ENCODE results near the gene STARD3NL. TPM values are rescaled to one million over a fixed set of nuclear protein-coding genes. Genes with fewer than 3 reads are reported as not detected.
"Not testable (repeated sequence)": the region's sequence is repeated elsewhere in the genome, so short reads cannot be mapped to it uniquely, and the experiment has no call there.

Gene STARD3NL
- total RNA-seq, 1 donor from 2014 or later, result 21.8 TPM

GRCh38 chr7:38245409-38245977 is 67.4 kb downstream of the STARD3NL start:
- DNase-seq (no peak), ATAC-seq (ENCODE audit: poor library complexity) (no peak)
- intact Hi-C loops (cut with DNase I), result no loop called here

GRCh38 chr7:38248069-38248567 is 70.1 kb downstream of the STARD3NL start:
- ATAC-seq (ENCODE audit: poor library complexity) (no peak), DNase-seq (no peak)
- intact Hi-C loops (cut with DNase I), result no loop called here

GRCh38 chr7:38249849-38250248 is 71.8 kb downstream of the STARD3NL start:
- intact Hi-C loops (cut with DNase I); ATAC-seq (ENCODE audit: poor library complexity); DNase-seq: not testable (repeated sequence)

GRCh38 chr7:38257350-38257677 is 79.3 kb downstream of the STARD3NL start:
- no peak for ATAC-seq (ENCODE audit: poor library complexity)
- intact Hi-C loops (cut with DNase I), result no loop called here
- DNase-seq, result no peak

- intact Hi-C loops (cut with DNase I); DNase-seq; ATAC-seq (ENCODE audit: poor library complexity): not testable (repeated sequence)
Observed at GRCh38 chr7:38259157-38259556, 81.1 kb downstream of the STARD3NL start.

DNA sequence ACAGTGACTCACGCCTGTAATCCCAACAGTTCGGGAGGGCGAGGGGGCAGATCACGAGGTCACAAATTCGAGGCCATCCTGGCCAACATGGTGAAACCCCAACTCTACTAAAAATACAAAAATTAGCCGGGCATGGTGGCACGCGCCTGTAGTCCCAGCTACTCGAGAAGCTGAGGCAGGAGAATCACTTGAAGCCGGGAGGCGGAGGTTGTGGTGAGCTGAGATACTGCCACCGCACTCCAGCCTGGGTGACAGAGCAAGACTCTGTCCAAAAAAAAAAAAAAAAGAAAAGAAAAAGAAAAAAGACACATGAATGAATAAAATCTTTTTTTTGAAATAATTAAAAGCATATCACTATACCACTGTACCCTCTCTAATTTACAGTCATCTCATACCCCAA is 83.6 kb downstream of the STARD3NL start:
- DNase-seq; intact Hi-C loops (cut with DNase I); ATAC-seq (ENCODE audit: poor library complexity): not testable (repeated sequence)

DNA sequence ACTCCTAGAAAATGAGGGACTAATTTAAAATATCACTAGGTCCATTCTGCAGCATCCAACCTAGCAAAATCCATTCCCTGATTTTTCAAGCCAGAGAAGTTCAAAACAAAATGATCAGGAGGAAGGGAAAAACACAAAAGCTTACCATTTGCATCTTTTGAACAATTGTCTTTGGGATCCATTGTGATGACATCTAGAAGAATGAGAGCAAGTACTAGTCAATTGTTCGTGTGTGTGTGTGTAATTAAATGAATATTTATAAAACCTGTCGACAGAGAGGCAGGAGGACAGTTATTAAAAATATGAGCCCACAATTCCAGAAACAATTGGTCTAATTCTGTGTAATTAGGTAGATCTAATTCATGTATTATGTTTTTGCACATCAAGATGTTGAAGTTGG is 84.0 kb downstream of the STARD3NL start:
- intact Hi-C loops (cut with DNase I); ATAC-seq (ENCODE audit: poor library complexity); DNase-seq: not testable (repeated sequence)

DNA sequence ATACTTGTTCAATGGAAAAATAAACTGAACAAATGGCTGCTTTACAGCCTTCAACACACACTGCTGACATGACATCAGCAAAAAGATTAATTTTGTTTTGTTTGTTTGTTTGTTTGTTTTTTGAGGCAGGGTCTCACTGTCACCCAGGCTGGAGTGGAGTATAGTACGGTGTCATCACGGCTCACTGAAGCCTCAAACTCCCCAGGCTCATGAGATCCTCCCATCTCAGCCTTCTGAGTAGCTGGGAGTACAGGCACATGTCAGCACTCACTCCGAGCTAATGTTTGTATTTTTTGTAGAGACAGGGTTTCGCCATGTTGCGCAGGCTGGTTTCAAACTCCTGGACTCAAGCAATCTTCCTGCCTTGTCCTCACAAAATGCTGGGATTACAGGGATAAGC is 84.5 kb downstream of the STARD3NL start:
- ATAC-seq (ENCODE audit: poor library complexity), result no peak
- intact Hi-C loops (cut with DNase I), result no loop called here
- no peak for DNase-seq

- ATAC-seq (ENCODE audit: poor library complexity); DNase-seq; intact Hi-C loops (cut with DNase I): not testable (repeated sequence)
Observed at GRCh38 chr7:38263274-38263673, 85.2 kb downstream of the STARD3NL start.

DNA sequence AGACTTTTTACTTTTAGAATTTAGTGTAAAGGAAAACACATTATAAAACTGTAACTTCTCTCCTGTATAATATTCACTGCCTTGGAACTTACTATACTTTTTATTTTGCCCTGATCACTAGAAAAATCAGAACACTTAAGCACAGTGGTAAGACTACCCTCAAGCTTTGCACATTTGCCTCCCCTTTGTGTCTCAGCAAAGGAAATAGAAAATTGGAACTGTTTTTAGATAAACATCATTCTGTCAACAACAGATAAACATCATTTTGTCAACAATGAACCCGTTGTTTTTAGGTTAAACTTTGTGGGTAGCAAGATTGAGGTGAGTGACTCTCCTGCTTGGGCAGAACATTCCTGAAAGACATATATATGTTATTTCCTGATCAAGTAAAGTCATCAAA is 86.6 kb downstream of the STARD3NL start:
- DNase-seq; intact Hi-C loops (cut with DNase I); ATAC-seq (ENCODE audit: poor library complexity): not testable (repeated sequence)

DNA sequence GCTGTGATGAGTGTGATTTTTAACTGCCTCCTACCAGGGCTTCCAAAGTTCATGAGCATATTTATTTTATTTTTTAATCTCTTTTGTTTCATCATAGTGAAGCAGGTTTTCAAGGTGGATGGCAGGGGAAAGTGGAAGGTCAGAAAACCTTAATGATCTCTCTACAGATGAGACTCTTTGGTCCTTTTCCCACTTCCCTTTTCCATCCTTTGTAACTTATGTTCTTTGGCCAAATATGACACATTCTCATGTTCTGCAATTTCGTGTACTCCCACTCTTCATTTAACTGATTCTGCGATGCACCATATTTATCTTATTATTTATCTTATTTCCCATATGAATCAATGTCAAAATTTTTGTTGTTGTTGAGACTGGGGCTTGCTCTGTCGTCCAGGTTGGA is 87.9 kb downstream of the STARD3NL start:
- DNase-seq; intact Hi-C loops (cut with DNase I); ATAC-seq (ENCODE audit: poor library complexity): not testable (repeated sequence)

GRCh38 chr7:38269704-38270346 is 91.8 kb downstream of the STARD3NL start:
- ATAC-seq (ENCODE audit: poor library complexity); intact Hi-C loops (cut with DNase I); DNase-seq: not testable (repeated sequence)

DNA sequence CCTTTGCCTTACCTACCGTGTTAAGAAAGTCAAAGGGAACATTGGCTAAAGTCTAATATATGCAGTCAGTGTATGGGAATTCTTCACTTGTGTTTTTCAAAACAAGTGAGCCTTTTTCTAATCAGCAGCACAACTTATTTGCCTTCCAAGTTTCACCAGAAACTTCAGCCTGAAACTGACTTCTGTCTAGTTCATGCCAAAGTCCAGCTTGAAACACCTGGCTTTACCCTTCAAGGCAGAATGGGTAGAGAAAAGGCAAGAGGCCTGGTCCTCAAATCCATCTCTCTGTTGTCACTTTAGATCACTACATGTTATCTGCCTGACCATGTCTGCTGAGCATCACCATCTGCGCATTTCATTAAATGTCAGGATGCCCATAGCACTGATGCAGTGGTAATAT is 92.4 kb downstream of the STARD3NL start:
- ATAC-seq (ENCODE audit: poor library complexity); DNase-seq; intact Hi-C loops (cut with DNase I): not testable (repeated sequence)

GRCh38 chr7:38273286-38273995 is 95.4 kb downstream of the STARD3NL start, which contains the start of gene TARP:
TARP (minus strand) TSS chr7:38273636.
- ATAC-seq (ENCODE audit: poor library complexity), result no peak
- intact Hi-C loops (cut with DNase I), result no loop called here
- DNase-seq, result no peak

DNA sequence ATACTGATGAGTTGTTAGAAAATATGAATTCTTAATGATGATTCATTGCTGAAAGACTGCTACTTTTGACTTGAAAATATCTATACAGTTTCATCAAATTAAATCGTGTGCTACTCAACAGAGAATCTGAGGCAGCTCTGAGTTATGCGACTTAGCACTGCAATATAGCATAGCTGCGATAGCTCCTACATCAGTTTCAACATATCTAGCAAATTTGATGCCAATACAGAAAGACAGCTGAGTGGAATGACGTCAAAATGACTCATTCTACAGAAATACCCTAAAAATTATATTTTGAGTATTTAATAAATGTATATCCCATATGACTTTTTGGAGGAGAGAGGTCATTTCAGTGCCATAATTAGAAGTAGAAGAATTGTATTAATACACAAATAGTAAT is 96.4 kb downstream of the STARD3NL start:
- intact Hi-C loops (cut with DNase I), result no loop called here
- no peak for ATAC-seq (ENCODE audit: poor library complexity)
- no peak for DNase-seq

DNA sequence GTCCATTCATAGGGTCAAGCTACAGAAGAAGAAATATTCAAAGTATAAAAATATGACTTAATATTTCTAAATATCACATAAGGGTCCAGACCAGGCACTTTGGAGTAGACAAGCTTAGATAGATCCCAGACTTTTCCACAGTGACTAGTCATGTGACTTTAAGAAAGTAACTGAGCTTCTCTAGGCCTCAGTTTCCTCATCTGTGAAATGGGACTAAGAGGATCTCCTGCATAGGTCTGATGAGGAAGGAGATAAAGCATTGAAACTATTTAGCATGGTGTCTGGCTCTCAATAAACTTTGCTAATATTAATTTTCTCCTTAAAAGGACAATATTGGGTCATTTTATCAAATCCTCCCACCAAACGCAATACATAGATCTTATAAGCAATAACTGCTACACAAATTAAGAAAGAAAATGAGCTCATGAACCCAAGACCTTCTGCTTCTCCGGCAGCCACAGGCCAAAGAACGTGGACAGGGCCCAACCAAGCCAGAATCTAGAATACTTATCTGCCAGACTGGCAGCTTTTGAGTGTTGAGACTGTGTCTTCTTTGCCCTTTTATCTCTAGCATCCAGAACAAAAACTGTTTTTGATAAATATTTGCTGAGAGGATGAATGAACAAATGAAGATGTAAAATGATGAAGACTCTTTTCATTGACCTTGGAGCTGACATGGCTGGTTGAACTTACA is 97.0 kb downstream of the STARD3NL start:
- DNase-seq, result no peak
- no peak for ATAC-seq (ENCODE audit: poor library complexity)
- intact Hi-C loops (cut with DNase I), result no loop called here

DNA sequence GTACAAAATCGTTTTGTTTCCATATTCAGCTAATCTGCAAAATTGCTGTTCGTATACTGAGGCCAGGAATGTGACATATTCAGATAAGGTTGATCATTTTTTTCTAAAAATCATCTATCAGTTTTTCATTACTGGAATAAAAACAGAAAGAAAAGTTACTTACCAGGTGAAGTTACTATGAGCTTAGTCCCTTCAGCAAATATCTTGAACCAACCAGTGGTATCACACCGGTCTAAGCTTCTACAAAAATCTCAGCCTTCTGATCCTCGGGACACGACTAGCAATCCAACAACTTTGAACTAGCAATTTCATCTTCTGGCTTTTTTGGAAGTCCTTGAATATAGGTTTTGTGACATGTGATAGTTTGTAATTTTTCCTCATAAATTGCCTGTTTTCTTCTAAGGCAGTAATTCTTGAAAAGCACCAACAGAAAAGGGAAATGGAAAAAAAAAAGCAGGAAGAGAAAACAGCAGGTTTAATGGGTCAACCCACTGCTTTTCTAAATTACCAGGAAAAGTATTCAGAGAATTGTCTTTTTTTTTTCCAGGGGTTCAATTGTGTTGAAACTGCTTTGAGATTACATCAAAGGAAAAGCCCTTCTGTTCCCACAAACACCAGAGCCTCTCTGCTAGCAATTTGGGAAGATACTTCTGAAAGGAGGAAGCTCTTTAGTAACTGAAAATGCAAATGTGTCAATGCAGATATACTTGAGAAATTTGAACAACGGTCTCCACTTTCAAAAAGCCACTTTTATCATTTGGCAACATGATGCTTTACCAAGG is 98.2 kb downstream of the STARD3NL start:
- DNase-seq (no peak), ATAC-seq (ENCODE audit: poor library complexity) (no peak)
- intact Hi-C loops (cut with DNase I), result no loop called here

GRCh38 chr7:38280000-38280399 is 102.0 kb downstream of the STARD3NL start:
- no peak for DNase-seq

More at GRCh38 chr7:38280000-38280399, 102.0 kb downstream of the STARD3NL start:
- no peak for ATAC-seq (ENCODE audit: poor library complexity)
- intact Hi-C loops (cut with DNase I), result no loop called here
